Naive B cell (primary cell): ENCODE results near the gene ISCU. TPM values are rescaled to one million over a fixed set of nuclear protein-coding genes. Genes with fewer than 3 reads are reported as not detected.

Source experiments
- ATAC-seq, 2 donors: fragments of 150-1000 bp; cut with Tn5 transposase; 2 replicates each; pipeline ENCODE4 v1.10.0; 2021; ENCODE audit warnings: low read depth in 2 of 2, mild to moderate bottlenecking in 2 of 2, moderate library complexity in 2 of 2
- DNase-seq: peaks from one replicate; pipeline ENCODE4 v3.0.0; 2022
- H3K27ac Mint-ChIP-seq, 6 donors: one replicate each; pipeline ENCODE4 v1.8.0; 2020 to 2022; ENCODE audit warnings: mild to moderate bottlenecking in 6 of 6, mixed read lengths in 6 of 6, moderate library complexity in 5 of 6, inconsistent platforms in 2 of 6
- H3K27me3 Mint-ChIP-seq, 3 donors: one replicate each; pipeline ENCODE4 v1.8.0; 2021 to 2022; ENCODE audit warnings: mixed read lengths in 3 of 3, mild to moderate bottlenecking in 1 of 3
- H3K36me3 Mint-ChIP-seq, 2 donors: one replicate each; pipeline ENCODE4 v1.8.0; 2020 to 2022; ENCODE audit warnings: mixed read lengths in 2 of 2, inconsistent platforms in 1 of 2, mild to moderate bottlenecking in 1 of 2
- H3K4me1 Mint-ChIP-seq, 3 donors: one replicate each; pipeline ENCODE4 v1.8.0; 2020 to 2022; ENCODE audit warnings: mixed read lengths in 3 of 3, inconsistent platforms in 1 of 3, mild to moderate bottlenecking in 1 of 3, moderate library complexity in 1 of 3
- H3K4me3 Mint-ChIP-seq, 8 donors: one replicate each; pipeline ENCODE4 v1.8.0; 2020 to 2022; ENCODE audit warnings: mild to moderate bottlenecking in 8 of 8, mixed read lengths in 8 of 8, moderate library complexity in 8 of 8, inconsistent platforms in 2 of 8
- H3K9me3 Mint-ChIP-seq, 7 donors: one replicate each; pipeline ENCODE4 v1.8.0; 2020 to 2022; ENCODE audit warnings: mixed read lengths in 7 of 7, mild to moderate bottlenecking in 5 of 7, inconsistent platforms in 2 of 7, moderate library complexity in 1 of 7
- polyA plus RNA-seq, 6 donors: library from polyadenylated mRNA; unstranded; fragments of 300-500 nt; fragmentation: Illumina TruSeq; gene quantifications; one replicate each; pipeline ENCODE4 v1.2.3, GENCODE V29; 2021; ENCODE audit warnings: low read depth in 6 of 6

The ISCU gene
- polyA plus RNA-seq, 6 donors from 2014 or later, result 316 to 418 (median 365) TPM

- peaks cover 3 to 7% of the 10 kb centered on the region in 2 donors for H3K36me3 Mint-ChIP-seq
- H3K4me1 Mint-ChIP-seq, result peaks cover 38 to 73% (median 51%) of the 10 kb centered on the region in 3 donors
- H3K27ac Mint-ChIP-seq, result peak overlapping the region in 3 of 6 donors; percentile 7 to 98 (median 72)
- H3K9me3 Mint-ChIP-seq, result no peaks in the 10 kb centered on the region
- ATAC-seq (no peak), DNase-seq (no peak)
- H3K4me3 Mint-ChIP-seq, result peak overlapping the region; percentile 29 to 100 (median 100)
- H3K27me3 Mint-ChIP-seq, result no peaks in the 10 kb centered on the region
Observed at GRCh38 chr12:108559007-108559655, 3.3 kb upstream of the ISCU start.

- H3K27ac Mint-ChIP-seq, result peak overlapping the region in 5 of 6 donors; percentile 44 to 100 (median 98)
- DNase-seq, result no peak
- peak overlapping the region; percentile 97 to 100 (median 100) for H3K4me3 Mint-ChIP-seq
- peaks cover 3 to 7% of the 10 kb centered on the region in 2 donors for H3K36me3 Mint-ChIP-seq
- no peak for ATAC-seq
- H3K27me3 Mint-ChIP-seq, result no peaks in the 10 kb centered on the region
- no peaks in the 10 kb centered on the region for H3K9me3 Mint-ChIP-seq
- peaks cover 35 to 72% (median 49%) of the 10 kb centered on the region in 3 donors for H3K4me1 Mint-ChIP-seq
Observed at GRCh38 chr12:108559748-108560147, 2.6 kb upstream of the ISCU start.

GRCh38 chr12:108560321-108560721, 2.1 kb upstream of the ISCU start:
- DNase-seq (no peak), ATAC-seq (no peak)
- Mint-ChIP-seq H3K9me3 (no peaks in the 10 kb centered on the region), H3K27ac (peak overlapping the region; percentile 19 to 100 (median 100)), H3K4me1 (peaks cover 32 to 68% (median 44%) of the 10 kb centered on the region in 3 donors), H3K4me3 (peak overlapping the region; percentile 97 to 100 (median 100)), H3K36me3 (peaks cover 3 to 7% of the 10 kb centered on the region in 2 donors), H3K27me3 (no peaks in the 10 kb centered on the region)

- ATAC-seq, result peak; percentile 50 to 51
- H3K36me3 Mint-ChIP-seq, result peaks cover 7 to 8% of the 10 kb centered on the region in 2 donors
- no peaks in the 10 kb centered on the region for H3K9me3 Mint-ChIP-seq
- peaks cover 32 to 68% (median 44%) of the 10 kb centered on the region in 3 donors for H3K4me1 Mint-ChIP-seq
- H3K27ac Mint-ChIP-seq, result peak within 1 kb of the TSS; percentile 98 to 100 (median 100)
- H3K4me3 Mint-ChIP-seq, result peak within 1 kb of the TSS; percentile 97 to 100 (median 100)
- no peaks in the 10 kb centered on the region for H3K27me3 Mint-ChIP-seq
- DNase-seq, result peak; percentile 84
Observed at GRCh38 chr12:108560752-108561719, 1.4 kb upstream of the ISCU start, which contains the start of gene SART3. SART3 (minus strand) TSS chr12:108561173; CDS start chr12:108561154, 19 bp downstream.

- peak overlapping the region; percentile 97 to 100 (median 100) for H3K4me3 Mint-ChIP-seq
- ATAC-seq (peak; percentile 0 to 1), DNase-seq (no peak)
- no peaks in the 10 kb centered on the region for H3K27me3 Mint-ChIP-seq
- H3K36me3 Mint-ChIP-seq, result peaks cover 7 to 8% of the 10 kb centered on the region in 2 donors
- H3K9me3 Mint-ChIP-seq, result no peaks in the 10 kb centered on the region
- H3K27ac Mint-ChIP-seq, result peak overlapping the region; percentile 98 to 100 (median 100)
- peaks cover 28 to 69% (median 37%) of the 10 kb centered on the region in 3 donors for H3K4me1 Mint-ChIP-seq
Observed at GRCh38 chr12:108561852-108562347, 496 bp upstream of the ISCU start.

GRCh38 chr12:108563136-108563803, 874 bp downstream of the ISCU start:
- Mint-ChIP-seq H3K4me1 (peaks cover 32 to 69% (median 44%) of the 10 kb centered on the region in 3 donors), H3K4me3 (peak overlapping the region; percentile 97 to 100 (median 100)), H3K27ac (peak overlapping the region; percentile 91 to 100 (median 98)), H3K36me3 (peaks cover 9 to 13% of the 10 kb centered on the region in 2 donors), H3K27me3 (no peaks in the 10 kb centered on the region), H3K9me3 (no peaks in the 10 kb centered on the region)
- ATAC-seq, result peak; percentile 57 to 58
- DNase-seq, result peak; percentile 84

- no peaks in the 10 kb centered on the region for H3K27me3 Mint-ChIP-seq
- peaks cover 36 to 71% (median 49%) of the 10 kb centered on the region in 3 donors for H3K4me1 Mint-ChIP-seq
- no peaks in the 10 kb centered on the region for H3K9me3 Mint-ChIP-seq
- peaks cover 14 to 15% of the 10 kb centered on the region in 2 donors for H3K36me3 Mint-ChIP-seq
- H3K4me3 Mint-ChIP-seq, result peak overlapping the region; percentile 97 to 100 (median 100)
- DNase-seq (no peak), ATAC-seq (no peak)
- peak overlapping the region; percentile 91 to 100 (median 98) for H3K27ac Mint-ChIP-seq
Observed at GRCh38 chr12:108563804-108564151, 1.4 kb downstream of the ISCU start.

GRCh38 chr12:108564724-108565123, 2.3 kb downstream of the ISCU start:
- Mint-ChIP-seq H3K4me1 (peaks cover 38 to 75% (median 49%) of the 10 kb centered on the region in 3 donors), H3K4me3 (peak overlapping the region in 2 of 8 donors; percentile 55 to 97), H3K9me3 (no peaks in the 10 kb centered on the region), H3K27ac (peak overlapping the region in 2 of 6 donors; percentile 14 to 96), H3K36me3 (peaks cover 16 to 22% of the 10 kb centered on the region in 2 donors), H3K27me3 (no peaks in the 10 kb centered on the region)
- ATAC-seq, result no peak
- no peak for DNase-seq

- Mint-ChIP-seq H3K27me3 (no peaks in the 10 kb centered on the region), H3K27ac (peak overlapping the region in 3 of 6 donors; percentile 24 to 96 (median 47)), H3K9me3 (no peaks in the 10 kb centered on the region), H3K36me3 (peaks cover 16 to 22% of the 10 kb centered on the region in 2 donors), H3K4me3 (peak overlapping the region in 1 of 8 donors; percentile 20), H3K4me1 (peaks cover 34 to 72% (median 45%) of the 10 kb centered on the region in 3 donors)
- DNase-seq, result no peak
- no peak for ATAC-seq
Observed at GRCh38 chr12:108565146-108565545, 2.8 kb downstream of the ISCU start.

- Mint-ChIP-seq H3K9me3 (no peaks in the 10 kb centered on the region), H3K27ac (peak overlapping the region in 5 of 6 donors; percentile 47 to 97 (median 81)), H3K27me3 (no peaks in the 10 kb centered on the region), H3K36me3 (peaks cover 11 to 26% of the 10 kb centered on the region in 2 donors), H3K4me3 (peak overlapping the region in 1 of 8 donors; percentile 20), H3K4me1 (peaks cover 27 to 73% (median 44%) of the 10 kb centered on the region in 3 donors)
- no peak for DNase-seq
- ATAC-seq, result no peak
Observed at GRCh38 chr12:108565976-108566375, 3.6 kb downstream of the ISCU start.

GRCh38 chr12:108566452-108566851, 4.1 kb downstream of the ISCU start:
- no peak for DNase-seq
- Mint-ChIP-seq H3K4me1 (peaks cover 28 to 71% (median 42%) of the 10 kb centered on the region in 3 donors), H3K27me3 (no peaks in the 10 kb centered on the region), H3K36me3 (peaks cover 9 to 25% of the 10 kb centered on the region in 2 donors), H3K4me3 (no peak overlapping the region), H3K9me3 (no peaks in the 10 kb centered on the region), H3K27ac (peak overlapping the region; percentile 44 to 97 (median 70))
- no peak for ATAC-seq
